GM19395 (cell line): Measurements from ENCODE around the gene SLC16A7.
"Not testable (repeated sequence)": the region's sequence is repeated elsewhere in the genome, so short reads cannot be mapped to it uniquely, and the experiment has no call there.

Experiments used
- ATAC-seq: cut with Tn5 transposase; IDR thresholded peaks from one replicate; pipeline ENCODE4 v1.9.1; 2021; ENCODE audit warnings: mild to moderate bottlenecking, moderate library complexity; ENCODE audit not compliant: unreplicated experiment

Gene SLC16A7

GRCh38 chr12:59733200-59733599, 137.4 kb downstream of the SLC16A7 start:
- ATAC-seq = no peak

GRCh38 chr12:59734371-59734770, 138.5 kb downstream of the SLC16A7 start:
- no peak for ATAC-seq

GRCh38 chr12:59735231-59735630, 139.4 kb downstream of the SLC16A7 start:
- ATAC-seq = no peak

GRCh38 chr12:59736359-59736758, 140.5 kb downstream of the SLC16A7 start:
- ATAC-seq = no peak

- ATAC-seq = no peak
Observed at GRCh38 chr12:59736786-59737185, 141.0 kb downstream of the SLC16A7 start.

GRCh38 chr12:59737725-59738463, 142.1 kb downstream of the SLC16A7 start:
- ATAC-seq = no peak

- no peak for ATAC-seq
Observed at GRCh38 chr12:59742841-59743240, 147.0 kb downstream of the SLC16A7 start.

- ATAC-seq = no peak
Observed at GRCh38 chr12:59744564-59744963, 148.7 kb downstream of the SLC16A7 start.

- not testable (repeated sequence) for ATAC-seq
Observed at GRCh38 chr12:59751091-59751490, 155.3 kb downstream of the SLC16A7 start.

GRCh38 chr12:59761542-59761941, 165.7 kb downstream of the SLC16A7 start:
- ATAC-seq = no peak

GRCh38 chr12:59763835-59764234, 168.0 kb downstream of the SLC16A7 start:
- peak; percentile 69 for ATAC-seq

GRCh38 chr12:59768031-59768430, 172.2 kb downstream of the SLC16A7 start:
- no peak for ATAC-seq

- ATAC-seq = no peak
Observed at GRCh38 chr12:59780605-59781135, 184.8 kb downstream of the SLC16A7 start.

GRCh38 chr12:59787610-59788009, 191.8 kb downstream of the SLC16A7 start:
- no peak for ATAC-seq

- no peak for ATAC-seq
Observed at GRCh38 chr12:59792647-59793046, 196.8 kb downstream of the SLC16A7 start.

GRCh38 chr12:59803735-59804134, 207.9 kb downstream of the SLC16A7 start:
- no peak for ATAC-seq

- ATAC-seq = peak; percentile 95
Observed at GRCh38 chr12:59808317-59808910, 212.6 kb downstream of the SLC16A7 start.

GRCh38 chr12:59811991-59812390, 216.2 kb downstream of the SLC16A7 start:
- ATAC-seq = no peak

- ATAC-seq = no peak
Observed at GRCh38 chr12:59812716-59813115, 216.9 kb downstream of the SLC16A7 start.

GRCh38 chr12:59820594-59821011, 224.8 kb downstream of the SLC16A7 start:
- ATAC-seq = no peak

GRCh38 chr12:59823567-59823966, 227.7 kb downstream of the SLC16A7 start:
- no peak for ATAC-seq

GRCh38 chr12:59827767-59828166, 231.9 kb downstream of the SLC16A7 start:
- no peak for ATAC-seq
